ENCODE results near the gene CCDC183.
A peak's percentile ranks its signal among the peaks of the same experiment; 100 is the strongest.

Gene CCDC183

DNA sequence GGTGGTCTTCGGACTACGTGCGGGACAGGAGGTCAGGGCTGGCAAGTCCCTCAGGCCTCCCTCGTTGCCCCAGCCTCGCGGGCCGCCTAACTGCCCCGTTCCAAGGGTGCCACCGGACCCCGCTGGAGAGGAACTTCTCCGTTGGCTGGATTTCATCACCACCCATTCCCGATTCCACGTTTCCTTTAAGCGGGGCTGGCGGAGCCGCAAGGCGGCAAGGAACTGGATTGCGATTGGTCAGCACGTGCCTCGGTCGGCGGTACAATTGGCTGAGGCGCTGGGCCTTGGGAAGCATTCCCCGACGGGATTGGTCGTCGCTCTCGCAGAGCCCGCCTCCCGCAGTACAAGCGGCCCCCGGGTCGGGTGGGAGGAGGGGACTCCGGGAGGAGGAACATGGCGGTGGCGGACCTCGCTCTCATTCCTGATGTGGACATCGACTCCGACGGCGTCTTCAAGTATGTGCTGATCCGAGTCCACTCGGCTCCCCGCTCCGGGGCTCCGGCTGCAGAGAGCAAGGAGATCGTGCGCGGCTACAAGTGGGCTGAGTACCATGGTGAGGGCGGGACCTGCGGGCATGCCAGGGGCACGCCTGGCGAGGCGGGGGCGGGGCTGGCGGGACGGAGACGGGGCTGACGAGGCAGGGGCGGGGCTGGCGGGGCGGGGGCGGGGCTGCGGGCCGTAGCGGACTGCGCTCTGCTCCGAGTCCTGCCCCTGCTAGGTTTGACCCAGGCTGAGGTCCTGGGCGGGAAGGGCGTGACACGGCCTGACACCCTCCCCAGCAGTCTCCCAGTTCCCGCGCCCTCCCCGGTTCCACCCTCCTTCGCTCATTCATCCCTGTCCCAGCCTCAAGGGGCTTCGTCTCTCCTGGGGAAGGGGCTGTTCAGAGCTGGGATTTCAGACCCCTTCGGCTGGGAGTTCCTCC is 53.2 kb downstream of the CCDC183 start, which contains the start of gene PHPT1:
Gene PHPT1, plus strand, starts transcription at position 372 of the 922 bp plus-strand sequence. Its CDS starts 22 bp downstream, at position 394.
- DNase-seq (ENCODE audit: low read depth in 2 of 2) = peak; percentile 96 to 97

DNA sequence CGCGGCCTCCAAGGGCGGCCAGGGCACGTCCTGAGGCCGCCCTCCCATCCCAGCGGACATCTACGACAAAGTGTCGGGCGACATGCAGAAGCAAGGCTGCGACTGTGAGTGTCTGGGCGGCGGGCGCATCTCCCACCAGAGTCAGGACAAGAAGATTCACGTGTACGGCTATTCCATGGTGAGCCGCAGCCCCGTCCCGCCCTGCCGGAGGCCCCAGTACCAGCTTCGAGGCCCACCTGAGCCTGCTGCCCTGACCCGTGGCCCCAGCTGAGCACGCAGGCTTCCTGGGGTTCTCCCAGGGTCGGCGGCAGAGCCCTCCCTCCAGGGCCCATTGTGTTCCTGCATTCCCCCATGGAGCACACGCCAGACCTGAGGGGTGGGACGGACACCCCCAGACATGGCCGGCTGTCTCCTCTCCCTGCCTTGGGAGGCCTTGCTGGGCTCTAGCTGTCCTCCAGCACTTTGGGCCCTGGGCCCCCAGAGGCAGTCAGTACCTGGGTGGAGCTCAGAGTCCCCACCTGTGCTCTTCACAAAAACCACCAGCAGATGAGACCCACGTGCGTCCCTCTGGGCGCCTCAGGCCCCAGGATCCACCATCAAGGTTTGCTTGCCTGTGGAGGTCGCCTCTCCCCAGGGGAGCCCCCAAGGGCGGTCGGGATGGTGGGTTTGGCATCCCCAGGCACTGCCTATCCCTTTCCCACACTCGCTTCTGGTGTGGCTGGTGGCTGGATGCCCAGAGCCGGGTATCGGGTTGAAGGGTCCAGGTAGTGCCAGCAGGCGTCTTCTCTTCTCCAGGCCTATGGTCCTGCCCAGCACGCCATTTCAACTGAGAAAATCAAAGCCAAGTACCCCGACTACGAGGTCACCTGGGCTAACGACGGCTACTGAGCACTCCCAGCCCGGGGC is 54.1 kb downstream of the CCDC183 start:
- DNase-seq (ENCODE audit: low read depth in 2 of 2) = no peak

DNA sequence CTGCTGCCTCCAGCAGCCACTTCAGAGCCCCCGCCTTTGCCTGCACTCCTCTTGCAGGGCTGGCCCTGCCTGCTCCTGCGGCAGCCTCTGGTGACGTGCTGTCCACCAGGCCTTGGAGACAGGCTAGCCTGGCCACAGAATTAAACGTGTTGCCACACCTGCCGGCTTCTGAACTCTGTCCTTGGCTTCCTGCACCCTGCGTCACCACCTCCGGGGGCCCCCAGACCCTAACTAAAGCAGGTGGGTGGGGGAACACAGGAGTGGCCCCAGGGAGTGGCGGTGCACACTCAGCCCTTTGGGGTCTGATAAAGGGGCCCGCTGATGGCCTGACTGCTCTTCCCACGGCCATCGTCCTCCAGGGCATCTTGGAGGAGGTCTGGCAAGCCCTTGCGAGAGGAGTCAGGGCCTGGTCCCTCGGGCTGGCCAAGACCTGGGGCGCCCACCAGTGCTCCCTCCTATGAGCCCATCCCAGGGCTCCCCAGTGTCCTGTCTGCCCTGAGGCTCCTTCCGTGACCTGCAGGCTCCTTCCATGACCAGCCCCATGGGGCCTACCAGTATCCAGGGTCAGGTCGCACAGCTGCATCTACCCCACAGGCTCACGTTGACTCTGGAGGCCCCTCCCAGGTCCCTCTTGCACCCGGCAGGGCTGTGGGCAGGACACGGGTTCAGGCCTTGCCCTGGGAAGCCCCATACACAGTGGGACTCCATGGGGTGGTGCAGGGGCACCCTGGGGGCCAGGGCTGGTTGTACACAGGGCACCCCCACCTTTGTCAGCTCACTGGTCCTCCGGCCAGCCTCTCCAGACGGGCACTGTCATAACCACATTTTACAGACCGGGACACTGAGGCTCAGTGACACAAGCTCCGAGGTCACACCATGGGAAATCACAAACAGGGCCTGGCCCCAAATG is 55.0 kb downstream of the CCDC183 start:
- no peak for DNase-seq (ENCODE audit: low read depth in 2 of 2)

DNA sequence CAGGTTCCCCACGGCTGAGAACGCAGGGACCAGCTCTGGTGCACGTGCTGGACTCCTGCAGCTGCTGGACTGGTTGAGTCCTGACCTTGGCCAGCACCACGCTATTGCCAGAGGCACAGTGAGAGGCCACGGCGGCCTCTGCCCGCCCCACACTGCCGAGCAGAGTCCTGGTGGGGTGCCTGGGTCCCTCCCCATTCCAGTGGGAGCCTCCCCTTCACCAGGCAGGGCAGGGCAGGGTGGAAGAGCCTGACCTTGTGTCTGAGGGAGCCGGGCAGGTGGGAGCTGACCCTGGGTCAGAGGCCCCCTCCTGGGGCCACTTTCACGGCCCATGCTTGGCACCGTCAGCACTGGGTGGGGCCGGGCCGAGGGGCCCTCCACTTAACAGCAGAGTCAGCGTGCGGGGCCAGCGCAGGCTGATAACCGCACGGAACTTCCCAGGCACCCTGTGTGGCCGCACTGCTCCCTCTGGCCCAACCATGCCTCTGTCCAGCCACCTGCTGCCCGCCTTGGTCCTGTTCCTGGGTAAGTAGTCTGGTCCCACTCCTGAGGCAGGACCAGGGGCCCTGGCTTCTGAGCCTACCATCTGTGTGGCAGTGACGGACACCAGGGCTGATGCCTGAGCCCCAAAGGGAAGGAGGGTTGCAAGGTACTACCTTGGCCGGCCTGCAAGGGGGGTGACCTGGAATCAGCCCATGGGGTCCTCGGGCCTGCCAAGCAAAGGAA is 56.0 kb downstream of the CCDC183 start, which contains the start of gene MAMDC4:
Gene MAMDC4, plus strand, starts transcription at position 406 of the 723 bp plus-strand sequence. Its CDS starts 71 bp downstream, at position 477.
- DNase-seq (ENCODE audit: low read depth in 2 of 2) = no peak

DNA sequence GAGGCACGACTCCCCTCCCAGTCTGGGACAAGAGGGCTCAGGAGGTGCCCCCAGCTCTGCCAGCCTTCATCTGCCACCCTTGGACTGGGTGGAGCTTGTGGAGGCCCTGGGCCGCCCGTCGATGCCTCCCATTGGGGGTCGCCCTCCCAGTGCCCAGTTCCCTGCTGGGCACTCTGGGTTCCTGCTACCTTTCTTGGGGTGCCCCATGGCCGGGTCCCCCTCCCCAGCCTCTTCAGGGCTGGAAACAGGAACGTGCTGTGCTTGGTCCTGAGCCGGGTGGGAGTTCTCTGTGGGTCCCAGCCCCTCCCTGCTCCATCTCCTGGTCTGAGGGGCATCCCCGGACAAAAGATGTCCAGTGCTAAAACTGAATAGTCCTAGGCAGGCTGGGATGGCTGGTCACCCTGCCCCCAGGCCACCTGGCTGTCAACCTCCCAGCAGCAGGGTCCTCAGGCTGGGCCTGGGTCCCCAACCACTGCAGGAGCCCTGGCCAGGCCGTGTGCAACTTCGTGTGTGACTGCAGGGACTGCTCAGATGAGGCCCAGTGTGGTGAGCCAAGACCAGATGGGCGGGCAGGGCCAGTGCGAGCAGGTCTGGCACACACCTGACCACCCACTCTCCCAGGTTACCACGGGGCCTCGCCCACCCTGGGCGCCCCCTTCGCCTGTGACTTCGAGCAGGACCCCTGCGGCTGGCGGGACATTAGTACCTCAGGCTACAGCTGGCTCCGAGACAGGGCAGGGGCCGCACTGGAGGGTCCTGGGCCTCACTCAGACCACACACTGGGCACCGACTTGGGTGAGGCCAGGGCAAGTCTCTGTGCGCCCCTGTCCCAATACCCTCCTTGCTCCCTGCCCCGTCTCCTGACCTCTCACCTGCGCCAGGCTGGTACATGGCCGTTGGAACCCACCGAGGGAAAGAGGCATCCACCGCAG is 56.8 kb downstream of the CCDC183 start:
- no peak for DNase-seq (ENCODE audit: low read depth in 2 of 2)

DNA sequence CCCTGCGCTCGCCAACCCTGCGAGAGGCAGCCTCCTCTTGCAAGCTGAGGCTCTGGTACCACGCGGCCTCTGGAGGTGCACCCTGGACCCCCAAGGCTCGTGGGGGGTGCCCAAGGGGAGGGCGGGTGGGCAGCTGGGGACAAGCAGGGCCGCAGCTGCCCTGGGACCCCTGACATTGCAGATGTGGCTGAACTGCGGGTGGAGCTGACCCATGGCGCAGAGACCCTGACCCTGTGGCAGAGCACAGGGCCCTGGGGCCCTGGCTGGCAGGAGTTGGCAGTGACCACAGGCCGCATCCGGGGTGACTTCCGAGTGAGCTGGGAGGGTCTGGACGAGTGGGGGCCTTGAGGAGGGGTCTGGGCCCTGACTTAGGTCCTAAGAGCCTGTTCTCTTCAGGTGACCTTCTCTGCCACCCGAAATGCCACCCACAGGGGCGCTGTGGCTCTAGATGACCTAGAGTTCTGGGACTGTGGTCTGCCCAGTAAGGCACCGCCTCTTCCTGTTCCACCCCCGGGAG is 57.5 kb downstream of the CCDC183 start:
- no peak for DNase-seq (ENCODE audit: low read depth in 2 of 2)

DNA sequence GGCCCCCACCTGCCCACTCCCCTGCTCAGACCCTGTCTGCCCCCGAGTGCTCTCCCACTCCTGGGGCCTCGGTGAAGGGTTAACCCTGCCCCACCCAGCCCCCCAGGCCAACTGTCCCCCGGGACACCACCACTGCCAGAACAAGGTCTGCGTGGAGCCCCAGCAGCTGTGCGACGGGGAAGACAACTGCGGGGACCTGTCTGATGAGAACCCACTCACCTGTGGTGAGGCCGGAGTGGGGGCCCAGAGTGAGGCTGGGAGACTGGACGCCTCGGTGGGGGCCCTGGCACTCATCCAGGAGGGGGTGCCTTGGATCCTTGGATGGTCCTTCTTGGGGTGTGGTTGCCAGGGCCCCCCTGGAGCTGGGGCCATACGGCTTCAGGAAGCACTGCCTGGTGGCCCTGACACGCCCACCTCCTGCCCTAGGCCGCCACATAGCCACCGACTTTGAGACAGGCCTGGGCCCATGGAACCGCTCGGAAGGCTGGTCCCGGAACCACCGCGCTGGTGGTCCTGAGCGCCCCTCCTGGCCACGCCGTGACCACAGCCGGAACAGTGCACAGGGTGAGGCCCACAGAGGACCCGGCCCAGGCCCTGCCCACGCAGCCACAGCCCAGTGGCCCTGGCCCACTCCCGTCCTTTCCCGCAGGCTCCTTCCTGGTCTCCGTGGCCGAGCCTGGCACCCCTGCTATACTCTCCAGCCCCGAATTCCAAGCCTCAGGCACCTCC is 58.1 kb downstream of the CCDC183 start:
- no peak for DNase-seq (ENCODE audit: low read depth in 2 of 2)

DNA sequence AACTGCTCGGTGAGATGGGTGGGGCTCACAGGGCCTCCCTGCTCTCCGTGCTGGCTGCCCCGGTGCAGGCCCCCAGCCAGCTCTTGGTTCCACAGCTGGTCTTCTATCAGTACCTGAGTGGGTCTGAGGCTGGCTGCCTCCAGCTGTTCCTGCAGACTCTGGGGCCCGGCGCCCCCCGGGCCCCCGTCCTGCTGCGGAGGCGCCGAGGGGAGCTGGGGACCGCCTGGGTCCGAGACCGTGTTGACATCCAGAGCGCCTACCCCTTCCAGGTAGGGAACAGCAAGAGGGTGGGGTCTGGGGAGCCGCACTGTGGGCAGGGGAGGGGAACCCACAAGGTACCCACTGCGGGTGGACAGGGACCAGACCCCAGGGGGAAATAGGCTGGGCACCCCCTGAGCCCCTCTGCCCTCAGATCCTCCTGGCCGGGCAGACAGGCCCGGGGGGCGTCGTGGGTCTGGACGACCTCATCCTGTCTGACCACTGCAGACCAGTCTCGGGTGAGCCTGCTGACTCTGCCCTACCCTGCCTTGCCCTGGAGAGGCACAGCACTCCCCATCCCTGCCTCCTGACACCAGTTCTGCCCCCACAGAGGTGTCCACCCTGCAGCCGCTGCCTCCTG is 58.8 kb downstream of the CCDC183 start:
- no peak for DNase-seq (ENCODE audit: low read depth in 2 of 2)

DNA sequence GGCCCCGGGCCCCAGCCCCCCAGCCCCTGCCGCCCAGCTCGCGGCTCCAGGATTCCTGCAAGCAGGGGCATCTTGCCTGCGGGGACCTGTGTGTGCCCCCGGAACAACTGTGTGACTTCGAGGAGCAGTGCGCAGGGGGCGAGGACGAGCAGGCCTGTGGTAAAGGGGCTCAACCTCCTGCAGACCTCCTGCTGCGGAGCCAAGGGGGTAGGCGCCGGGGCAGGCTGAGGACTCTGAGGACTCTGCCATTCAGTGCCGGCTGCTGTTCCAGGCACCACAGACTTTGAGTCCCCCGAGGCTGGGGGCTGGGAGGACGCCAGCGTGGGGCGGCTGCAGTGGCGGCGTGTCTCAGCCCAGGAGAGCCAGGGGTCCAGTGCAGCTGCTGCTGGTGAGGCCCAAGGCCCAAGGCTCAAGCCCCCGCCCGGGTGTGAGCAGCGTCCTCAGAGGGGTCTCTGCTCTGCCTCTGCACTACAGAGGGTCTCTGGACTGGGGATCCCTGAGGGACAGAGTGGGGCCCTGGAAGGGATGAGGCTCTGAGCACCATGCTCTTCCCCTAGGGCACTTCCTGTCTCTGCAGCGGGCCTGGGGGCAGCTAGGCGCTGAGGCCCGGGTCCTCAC is 59.4 kb downstream of the CCDC183 start:
- no peak for DNase-seq (ENCODE audit: low read depth in 2 of 2)

DNA sequence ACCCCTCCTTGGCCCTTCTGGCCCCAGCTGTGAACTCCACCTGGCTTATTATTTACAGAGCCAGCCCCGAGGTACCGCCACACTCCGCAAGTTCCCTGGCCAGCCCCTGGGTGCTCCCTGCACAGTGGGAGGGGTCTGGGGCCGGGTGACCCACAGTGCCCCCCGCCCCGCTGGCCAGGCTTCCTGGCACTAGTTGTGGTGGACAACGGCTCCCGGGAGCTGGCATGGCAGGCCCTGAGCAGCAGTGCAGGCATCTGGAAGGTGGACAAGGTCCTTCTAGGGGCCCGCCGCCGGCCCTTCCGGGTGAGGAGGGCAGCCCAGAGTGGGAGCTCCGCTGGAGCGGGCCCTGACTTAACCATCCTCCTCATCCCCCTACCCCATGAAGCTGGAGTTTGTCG is 59.9 kb downstream of the CCDC183 start:
- no peak for DNase-seq (ENCODE audit: low read depth in 2 of 2)

DNA sequence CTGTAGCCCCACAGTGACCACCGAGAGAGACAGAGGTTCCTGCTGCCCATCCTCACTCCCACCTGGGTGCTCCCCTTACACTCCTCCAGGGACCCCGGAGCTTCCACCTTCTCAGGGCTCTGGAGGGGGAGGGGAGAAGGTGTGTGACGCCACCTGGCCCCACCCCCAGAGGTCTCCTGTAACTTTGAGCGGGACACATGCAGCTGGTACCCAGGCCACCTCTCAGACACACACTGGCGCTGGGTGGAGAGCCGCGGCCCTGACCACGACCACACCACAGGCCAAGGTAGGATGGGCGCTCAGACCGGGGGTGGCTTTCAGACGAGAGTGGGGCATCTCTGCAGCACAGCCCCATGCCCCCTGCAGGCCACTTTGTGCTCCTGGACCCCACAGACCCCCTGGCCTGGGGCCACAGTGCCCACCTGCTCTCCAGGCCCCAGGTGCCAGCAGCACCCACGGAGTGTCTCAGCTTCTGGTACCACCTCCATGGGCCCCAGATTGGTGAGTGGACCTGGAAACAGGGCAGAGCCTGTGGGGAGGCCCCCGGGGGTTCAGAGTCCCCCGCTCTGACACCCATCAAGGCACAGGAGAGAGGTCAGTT is 60.5 kb downstream of the CCDC183 start:
- no peak for DNase-seq (ENCODE audit: low read depth in 2 of 2)

DNA sequence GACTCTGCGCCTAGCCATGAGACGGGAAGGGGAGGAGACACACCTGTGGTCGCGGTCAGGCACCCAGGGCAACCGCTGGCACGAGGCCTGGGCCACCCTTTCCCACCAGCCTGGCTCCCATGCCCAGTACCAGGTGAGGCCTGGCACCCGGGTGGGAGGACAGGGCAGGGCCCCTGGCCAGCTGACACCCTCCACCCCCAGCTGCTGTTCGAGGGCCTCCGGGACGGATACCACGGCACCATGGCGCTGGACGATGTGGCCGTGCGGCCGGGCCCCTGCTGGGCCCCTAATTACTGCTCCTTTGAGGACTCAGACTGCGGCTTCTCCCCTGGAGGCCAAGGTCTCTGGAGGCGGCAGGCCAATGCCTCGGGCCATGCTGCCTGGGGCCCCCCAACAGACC is 61.0 kb downstream of the CCDC183 start:
- DNase-seq (ENCODE audit: low read depth in 2 of 2) = no peak
